ENCODE data around the gene PRRC1. TPM values are rescaled to one million over a fixed set of nuclear protein-coding genes. Genes with fewer than 3 reads are reported as not detected.
"Not testable (repeated sequence)": the region's sequence is repeated elsewhere in the genome, so short reads cannot be mapped to it uniquely, and the experiment has no call there.

Gene PRRC1
- total RNA-seq, result 37.7 and 38.1 TPM in 2 replicates

DNA sequence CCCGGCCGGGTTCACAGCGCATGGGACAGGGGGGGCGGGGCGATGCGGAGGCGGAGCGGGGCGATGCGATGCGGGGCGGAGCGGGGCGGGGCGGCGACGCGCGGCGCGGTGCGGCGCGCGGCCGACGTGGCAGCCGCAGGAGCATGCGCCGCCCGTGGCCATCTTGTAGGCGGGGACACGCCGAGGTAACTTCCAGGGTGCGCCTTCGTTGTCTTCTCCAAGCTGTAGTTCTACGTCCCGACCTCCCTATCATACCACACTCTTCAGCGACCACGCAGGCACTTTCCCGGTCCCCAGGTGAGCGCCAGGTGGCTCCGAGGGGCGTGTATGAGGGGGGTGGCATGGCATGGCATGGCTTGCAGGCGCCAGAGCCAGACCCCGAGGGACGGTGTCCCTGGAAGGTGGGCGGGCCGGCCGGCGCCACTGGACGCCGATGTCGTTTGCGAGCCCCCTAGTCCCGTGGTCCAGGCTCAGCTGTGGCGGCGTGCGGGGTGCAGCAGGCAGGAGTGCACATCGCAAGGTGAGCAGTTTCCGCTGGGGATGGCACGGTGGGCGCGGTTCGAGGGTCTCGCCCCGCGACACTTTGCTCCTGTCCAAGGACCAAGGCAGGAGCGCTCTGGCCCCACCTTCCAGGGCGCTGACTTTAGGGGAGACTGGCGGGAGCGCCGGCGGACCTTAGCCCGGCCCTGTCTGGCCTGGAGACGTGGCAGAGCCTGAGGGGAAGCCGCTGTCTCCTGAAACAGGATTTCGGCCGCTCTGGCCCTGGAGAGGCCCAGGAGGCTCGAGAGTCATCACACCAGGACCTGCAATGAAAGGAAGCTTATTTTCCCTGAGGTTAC, at the start of gene PRRC1:
Gene PRRC1 (plus strand): TSS at position 161 of the 839 bp plus-strand sequence. CDS start 5,840 bp downstream, outside the sequence.
- DNase-seq (ENCODE audit: low read depth, low spot score), result peak; percentile 47

DNA sequence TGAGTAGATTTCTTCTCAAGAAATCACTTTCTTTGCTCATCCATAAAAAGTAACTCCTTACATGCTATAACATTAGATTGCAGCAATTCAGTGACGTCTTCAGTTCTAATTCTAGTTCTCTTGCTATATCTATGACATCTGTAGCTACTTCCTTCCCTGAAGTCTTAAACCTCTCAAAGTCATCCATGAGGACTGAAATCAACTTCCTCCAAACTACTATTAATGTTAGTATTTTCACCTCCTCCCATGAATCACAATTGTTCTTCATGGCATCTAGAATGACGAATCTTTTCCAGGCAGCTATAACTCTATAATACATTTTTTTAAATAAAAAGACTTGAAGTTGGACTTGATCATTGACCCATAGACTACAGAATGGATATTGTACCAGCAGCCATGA, 46.2 kb upstream of the PRRC1 start:
- no peak for DNase-seq (ENCODE audit: low read depth, low spot score)

DNA sequence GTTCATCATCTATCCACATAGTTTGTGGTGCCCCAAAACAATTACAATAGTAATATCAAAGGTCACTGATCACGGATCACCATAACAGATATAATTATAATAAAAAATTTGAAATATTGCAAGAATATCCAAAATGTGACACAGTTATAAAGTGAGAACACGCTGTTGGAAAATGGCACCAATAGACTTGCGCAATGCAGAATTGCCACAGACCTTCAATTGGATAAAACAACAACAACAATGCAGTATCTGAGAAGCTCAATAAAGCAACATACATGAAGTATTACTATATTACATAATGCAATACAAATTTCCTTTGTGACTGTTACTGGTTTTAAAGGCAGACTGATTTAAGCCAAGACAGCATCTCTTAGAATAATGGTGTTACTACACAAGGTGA, 44.7 kb upstream of the PRRC1 start:
- DNase-seq (ENCODE audit: low read depth, low spot score), result no peak

DNA sequence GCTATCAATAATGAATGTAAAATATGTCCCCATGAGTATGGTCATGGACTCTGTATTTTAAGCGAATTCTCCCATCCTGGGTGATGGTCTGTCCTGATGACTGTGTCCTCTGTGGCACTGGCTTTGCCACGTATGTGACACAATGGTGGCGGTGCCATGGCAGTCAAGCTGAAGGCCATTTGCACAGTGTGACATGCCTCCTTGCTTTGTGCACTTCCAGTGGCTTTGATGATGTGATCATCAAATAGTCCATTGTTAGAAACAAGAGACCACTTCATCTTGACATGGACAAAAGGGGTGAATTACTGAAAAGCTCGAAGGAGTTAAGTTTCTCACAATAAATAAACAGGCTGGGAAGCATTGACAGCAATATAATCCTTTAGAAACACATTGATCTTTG, 31.0 kb upstream of the PRRC1 start:
- DNase-seq (ENCODE audit: low read depth, low spot score), result no peak

DNA sequence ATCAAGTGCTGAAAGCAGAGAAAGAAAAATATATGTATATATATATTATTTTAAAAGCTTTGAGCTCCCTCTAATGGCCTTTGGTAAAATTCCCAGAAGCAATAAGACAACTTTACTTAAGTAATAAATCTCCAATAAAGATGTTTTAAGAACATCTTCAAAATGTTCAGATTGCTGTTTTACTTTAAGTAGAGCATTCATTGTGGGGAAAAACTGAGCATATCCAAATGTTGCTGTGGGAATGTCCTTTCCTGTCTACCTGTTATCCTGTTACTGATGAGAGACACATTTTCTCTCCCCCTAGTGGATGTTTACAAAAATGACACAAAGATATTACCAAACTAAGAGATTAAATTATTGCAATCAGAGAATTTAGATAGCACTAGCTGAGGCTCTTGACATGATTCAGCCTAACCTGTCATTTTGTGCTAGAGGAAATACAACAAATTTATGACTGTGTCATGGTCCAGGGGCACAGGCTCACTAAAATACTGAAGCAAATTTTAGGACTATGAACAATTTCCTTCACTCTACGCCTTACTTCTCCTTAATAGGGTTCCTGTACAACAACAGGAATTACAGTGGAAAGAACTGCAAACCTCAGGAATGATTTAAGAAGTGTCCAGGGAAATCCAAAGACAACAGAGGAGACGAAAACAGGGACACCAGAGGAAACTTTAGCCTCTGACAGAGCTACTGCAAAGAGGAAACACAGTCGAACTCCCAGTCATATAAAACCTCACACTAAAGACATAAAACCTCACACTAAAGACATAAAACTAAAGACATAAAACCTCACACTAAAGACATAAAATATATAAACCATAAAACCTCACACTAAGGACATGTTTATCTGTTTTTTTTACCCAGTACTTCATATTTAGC, 24.3 kb upstream of the PRRC1 start:
- no peak for DNase-seq (ENCODE audit: low read depth, low spot score)

DNA sequence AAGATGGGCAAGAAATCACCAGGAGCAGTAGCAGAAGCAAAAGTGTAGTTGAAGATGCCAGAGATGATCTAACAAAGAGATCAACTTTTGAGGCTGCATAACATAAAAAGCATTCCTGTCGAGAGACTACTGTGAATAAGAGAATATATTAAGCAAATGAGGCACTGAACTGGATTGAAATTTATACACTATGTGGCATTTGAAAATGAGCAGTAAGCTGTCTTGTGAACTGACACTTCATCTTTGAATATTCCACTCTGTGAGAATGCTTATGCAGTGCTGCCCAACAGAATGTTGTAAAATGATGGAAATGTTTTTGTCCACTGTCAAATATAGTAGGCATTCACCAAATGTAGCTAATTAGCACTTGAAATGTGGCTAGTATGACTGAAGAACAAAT, 18.9 kb upstream of the PRRC1 start:
- DNase-seq (ENCODE audit: low read depth, low spot score), result no peak

DNA sequence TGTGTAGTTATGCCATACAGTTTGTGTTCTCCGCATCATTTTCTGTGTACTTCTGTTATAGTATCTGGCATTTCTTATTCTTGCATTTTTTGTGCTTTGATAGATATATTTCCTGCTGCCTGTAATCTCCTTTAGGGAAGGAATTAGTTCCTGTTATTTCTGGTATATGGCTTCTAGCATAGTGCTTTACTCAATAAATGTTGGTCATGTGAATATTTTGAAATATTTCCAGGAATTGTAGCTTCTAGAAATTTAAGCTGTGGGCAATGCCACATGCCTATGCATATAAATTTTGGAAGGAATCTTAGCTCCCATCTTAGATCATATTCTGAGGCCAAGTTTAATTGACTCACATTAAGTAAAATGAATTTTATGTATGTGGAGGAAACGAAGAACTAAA, 11.5 kb upstream of the PRRC1 start:
- DNase-seq (ENCODE audit: low read depth, low spot score), result no peak

DNA sequence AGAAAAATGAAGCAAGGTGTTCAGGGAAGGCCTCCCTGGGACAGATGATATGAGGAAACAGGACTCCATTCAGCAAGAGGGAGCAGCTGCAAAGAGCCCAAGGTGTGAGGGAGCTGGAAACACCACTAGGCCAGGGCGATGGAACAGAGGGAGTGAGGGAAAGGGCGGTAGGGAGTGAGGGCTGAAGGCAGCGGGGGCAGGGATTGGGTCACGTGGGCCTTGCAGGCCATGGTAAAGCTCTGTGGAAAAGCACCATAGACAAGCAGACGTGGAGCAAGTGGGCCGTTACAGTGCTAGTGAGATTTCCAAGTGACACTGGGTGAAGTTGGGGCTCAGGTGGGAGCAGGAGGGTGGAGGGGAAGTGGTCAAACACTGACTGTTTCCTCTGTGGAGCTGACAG, 10.8 kb upstream of the PRRC1 start:
- no peak for DNase-seq (ENCODE audit: low read depth, low spot score)

DNA sequence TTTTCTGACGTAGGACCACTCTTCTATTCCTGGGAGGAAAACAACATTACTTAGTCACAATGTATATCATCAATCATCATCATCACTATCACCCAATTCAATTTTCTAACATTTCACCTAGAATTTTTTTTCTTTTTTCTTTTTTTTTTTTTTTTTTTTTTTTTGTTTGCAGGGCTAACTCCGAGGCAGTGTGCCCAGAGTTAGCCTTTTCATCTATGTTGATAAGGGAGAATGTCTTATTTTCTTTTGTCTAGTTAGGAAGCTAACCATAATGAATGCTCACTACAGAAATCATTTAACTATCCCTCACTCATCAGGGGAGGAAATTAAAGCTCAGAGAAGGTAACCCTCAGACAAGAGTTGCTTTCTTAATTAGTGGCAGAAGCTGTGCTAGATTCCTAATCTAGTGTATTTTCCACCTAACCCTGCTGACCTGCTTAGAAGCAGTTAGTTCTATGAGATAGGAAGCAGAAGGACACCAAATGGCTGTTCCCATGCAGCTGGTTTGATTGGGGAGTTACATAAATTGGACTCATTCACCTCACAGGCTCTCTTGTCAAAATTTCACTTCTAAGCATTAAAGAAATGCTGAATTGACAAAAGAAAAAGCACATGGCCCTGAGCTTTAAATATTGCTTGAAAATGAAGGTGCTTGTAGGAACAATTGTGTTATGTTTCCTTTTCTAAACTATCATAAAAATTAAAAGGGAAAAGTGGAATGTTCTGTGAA, 8.6 kb upstream of the PRRC1 start:
- DNase-seq (ENCODE audit: low read depth, low spot score), result no peak

DNA sequence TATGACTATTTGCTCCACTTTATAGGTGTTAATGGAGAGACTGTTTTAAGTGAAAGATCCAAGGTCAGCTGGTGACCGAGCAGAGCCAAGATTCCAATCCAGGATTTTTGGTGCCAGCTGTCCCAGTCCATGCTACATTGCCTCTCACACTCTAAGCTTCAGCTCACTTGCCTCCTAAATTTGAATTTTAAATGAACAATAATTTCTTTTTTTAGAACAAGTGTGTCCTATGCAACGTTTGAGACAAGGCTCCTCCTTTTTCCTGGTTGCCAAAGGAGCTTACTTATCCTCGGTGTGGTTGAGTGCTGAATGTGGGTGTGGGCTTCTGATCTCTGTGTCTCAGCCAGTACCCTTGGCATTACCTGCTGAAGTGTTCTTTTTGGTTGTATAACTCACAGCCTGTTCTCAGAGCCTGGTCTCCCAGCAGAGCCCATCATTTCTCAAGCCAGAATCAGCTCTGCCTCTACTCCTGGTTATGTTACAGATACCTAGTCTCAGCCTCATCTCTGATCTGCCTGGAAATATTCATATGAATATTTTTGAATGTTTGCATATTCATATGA, 4.0 kb upstream of the PRRC1 start:
- no peak for DNase-seq (ENCODE audit: low read depth, low spot score)

DNA sequence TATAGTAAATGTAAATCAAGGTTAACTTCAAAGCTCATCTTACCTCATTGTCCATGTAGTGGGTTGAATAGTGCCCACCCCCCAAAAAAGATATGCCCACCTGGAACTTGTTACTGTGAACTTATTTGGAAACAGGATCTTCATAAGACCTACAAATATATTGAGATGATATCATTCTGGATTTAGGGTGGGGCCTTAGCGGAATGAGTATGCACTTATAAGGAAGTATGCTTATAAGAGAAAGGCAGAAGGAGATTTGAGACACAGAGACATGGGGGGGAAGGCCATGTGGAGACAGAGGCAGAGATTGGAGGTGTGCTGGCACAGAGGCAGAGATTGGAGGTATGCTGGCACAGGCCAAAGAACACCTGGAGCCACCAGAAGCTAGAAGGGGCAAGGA, 2.6 kb upstream of the PRRC1 start:
- no peak for DNase-seq (ENCODE audit: low read depth, low spot score)

DNA sequence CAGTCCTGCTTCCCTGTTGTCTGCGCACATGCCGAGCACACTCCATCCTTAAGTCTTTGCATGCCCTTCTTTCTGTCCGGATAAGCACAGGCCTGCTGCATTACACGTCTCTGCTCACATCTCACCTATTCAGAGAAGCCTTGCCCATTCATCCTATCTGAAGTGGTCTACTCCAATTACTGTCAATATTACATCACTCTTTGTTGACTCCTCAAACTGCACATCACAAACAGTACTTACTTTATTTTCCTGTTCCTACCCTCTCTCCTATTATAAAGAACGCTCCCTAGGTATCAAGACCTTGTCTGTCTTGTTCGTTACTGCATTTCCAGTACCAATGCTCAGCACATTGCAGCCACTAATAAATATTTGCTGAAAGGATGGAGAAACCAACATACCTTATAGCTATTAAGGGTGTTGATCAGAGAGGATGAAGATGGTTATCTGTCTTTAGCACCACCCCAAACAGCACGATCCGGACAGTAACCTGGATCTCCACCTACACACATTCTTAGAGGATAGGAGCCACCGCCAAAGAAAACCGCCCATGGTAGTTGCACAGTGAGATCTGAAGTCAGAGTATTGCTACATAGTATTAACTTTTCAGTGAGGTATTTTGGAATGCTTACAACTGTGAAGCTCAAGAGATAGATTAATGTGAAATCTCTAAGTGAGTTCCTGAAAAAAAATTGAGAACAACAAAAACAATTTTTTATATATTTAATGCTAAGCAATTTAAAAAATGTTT, 1.6 kb upstream of the PRRC1 start:
- DNase-seq (ENCODE audit: low read depth, low spot score), result no peak

DNA sequence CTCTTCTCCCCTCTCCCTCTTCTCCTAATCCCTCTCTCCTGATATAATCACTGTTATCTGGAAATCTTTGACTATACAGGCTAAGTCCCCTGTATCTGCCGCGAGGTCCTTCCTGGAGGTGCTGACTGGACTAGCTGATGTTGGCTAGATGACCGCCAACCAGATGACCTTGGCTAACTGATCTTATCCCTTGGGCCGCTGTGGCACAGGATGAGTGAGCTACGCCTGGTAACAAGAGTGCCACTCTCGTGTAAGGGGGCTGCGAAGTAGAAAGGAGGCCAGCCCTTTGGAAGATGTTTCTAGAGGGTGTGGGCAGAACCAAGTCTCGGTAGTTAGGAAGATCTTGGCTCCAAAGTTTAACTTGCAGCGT, 345 bp upstream of the PRRC1 start:
- DNase-seq (ENCODE audit: low read depth, low spot score), result no peak

DNA sequence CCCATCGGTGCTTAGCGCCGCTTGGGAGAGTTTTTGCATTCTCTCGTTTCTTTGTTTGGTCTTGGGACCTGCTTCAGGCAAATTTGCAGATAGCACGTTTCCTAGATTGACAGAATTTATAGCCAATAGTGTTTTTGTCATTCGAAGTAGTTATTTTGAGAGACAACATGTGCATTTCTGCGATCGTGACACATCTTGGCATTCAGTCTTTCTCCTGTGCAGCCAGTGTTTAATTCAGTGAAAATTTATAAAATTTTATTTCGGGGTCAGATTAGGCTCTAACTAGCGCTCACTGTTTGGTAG, 830 bp downstream of the PRRC1 start:
- DNase-seq (ENCODE audit: low read depth, low spot score), result no peak

DNA sequence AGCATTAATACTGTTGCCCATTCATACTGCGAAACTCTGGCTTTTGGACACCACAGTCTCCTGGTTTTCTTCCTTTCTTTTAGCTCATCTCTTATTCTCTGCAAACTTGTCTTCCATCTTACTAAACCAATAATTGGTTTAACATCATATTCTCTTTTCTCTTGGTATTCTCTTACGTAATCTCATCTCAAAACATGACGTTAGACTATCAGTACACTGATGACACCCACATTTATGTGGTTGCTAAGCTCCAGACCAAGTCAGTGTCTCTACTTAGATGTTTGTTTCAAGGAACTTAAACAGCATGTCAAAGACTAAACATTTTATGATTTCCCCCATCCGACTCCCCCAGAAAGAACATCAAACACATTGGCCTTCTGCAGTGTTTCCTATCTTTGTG, 2.1 kb downstream of the PRRC1 start:
- no peak for DNase-seq (ENCODE audit: low read depth, low spot score)

DNA sequence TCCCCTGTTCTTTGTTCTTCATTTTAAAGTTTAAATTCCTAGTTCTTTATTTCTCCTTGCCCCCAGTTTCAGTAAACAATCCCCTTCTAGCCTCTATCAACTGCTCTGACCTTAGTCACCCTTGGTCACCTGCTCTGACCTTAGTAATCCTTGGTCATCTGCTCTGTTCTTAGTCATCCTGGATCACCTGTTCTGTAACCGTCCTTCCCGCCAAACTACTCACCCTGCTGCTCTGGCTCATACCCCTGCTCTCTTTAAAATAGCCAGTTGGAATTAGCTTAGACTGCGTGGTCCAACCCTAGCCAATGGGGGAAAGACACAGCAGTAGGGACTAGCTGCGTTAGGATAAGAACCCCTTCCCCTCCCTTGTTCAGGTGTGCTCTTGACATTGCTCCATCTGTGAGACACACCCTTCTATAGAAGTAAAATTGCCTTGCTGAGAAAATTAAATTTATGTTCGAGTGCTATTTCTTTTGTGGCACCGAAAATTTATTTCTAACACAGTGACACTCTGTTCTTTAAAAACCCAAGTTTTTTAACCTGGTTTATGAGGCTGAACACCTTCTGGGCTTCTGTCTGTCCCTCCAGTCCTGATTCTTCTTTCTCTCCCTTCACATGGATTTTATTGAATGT, 3.8 kb downstream of the PRRC1 start:
- DNase-seq (ENCODE audit: low read depth, low spot score), result no peak

DNA sequence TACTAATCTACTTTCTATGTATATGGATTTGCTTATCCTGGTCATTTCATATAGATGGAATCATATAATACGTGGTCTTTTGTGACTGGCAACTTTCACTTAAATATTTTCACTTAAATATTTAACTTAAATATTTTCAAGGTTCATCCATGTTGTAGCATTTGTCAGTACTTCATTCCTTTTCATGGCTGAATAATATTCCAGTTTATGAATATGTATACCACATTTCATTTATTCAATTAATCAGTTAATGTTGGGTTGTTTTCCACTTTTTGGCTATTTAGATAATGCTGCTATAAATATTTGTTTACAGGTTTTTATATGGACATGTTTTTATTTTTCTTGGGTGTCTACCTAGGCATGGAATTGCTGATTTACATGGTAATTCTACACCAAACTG, 7.7 kb downstream of the PRRC1 start:
- no peak for DNase-seq (ENCODE audit: low read depth, low spot score)

DNA sequence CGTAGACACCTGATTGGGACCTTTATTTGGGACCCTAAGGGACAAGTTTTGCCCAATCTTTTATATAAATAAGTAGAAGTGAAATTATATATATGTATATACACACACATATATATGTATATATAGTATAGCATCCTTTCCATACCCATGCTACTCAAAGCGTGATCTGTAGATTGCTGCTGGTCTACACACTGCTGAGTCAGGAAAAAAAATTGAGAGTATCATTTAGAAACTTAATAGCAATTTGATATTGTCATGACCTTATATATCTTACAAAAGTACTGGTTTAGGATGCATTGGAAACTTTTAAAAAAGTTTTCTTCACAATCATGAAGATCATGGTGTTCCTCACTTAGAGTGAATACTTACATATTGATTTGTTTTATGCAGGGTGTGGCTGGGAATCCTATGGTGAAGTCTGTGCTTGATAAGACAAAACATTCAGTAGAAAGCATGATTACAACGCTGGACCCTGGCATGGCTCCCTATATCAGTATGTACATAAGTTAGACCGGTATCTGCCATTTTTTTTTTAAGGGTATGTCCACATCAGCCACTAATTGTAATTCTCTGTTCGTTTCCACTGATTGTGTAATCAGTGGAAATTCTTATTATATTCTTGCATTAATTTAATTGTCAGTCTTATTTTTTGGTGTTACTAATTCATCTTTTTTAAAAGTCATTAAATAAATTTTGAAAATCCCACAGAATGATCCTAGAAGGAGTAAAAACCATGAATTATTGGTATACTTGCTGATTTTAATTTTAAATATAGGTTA, 12.7 kb downstream of the PRRC1 start:
- no peak for DNase-seq (ENCODE audit: low read depth, low spot score)

DNA sequence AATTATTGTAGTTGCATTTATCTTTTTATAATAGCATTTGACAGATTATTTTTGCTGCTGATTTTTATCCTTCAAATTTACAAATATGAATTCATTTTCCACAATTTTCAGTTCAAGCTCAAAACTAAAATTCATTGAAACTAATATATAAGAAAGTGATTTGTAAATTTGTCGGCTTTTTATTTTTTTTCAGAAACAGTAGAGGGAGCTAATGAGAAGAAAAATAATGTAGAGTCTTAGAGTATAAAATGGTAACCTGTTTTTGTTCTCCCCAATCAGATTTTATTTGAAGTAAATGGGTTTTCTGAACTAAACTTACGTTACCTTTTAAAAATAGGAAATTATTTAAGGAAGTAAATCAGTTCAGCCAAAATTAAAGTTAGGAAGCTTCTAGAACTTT, 19.2 kb downstream of the PRRC1 start:
- no peak for DNase-seq (ENCODE audit: low read depth, low spot score)

DNA sequence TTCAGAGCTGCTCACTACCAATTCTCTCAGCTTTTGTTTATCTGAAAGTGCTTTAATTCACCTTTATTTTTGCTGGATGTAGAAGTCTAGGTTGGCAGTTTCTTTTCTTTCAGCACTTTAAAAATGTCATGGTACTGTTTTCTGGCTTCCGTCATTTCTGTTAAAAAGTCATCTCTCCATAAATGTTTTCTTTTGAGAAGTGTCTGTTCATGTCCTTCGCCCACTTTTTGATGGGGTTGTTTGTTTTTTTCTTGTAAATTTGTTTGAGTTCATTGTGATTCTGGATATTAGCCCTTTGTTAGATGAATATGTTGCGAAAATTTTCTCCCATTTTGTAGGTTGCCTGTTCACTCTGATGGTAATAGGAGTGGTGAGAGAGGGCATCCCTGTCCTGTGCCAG, 23.1 kb downstream of the PRRC1 start:
- DNase-seq (ENCODE audit: low read depth, low spot score), result not testable (repeated sequence)

Data from pulmonary artery endothelial cell (primary cell).